Stomach (tissue), 9 donors: ENCODE results near the gene ABTB2. TPM values are rescaled to one million over a fixed set of nuclear protein-coding genes. Genes with fewer than 3 reads are reported as not detected.

Source experiments
- DNase-seq, 2 donors: peaks; one replicate each; pipeline versions ENCODE4 v3.0.0 to v3.0.0-alpha.2; 2013 to 2019
- H3K27ac ChIP-seq, 5 donors: fragments of 200-600 bp in 4 of 5; sonication (generic) in 4 of 5; one replicate each; pipeline ENCODE4 v1.5.1; 2013 to 2019; ENCODE audit warnings: mild to moderate bottlenecking in 1 of 5, moderate library complexity in 1 of 5
- H3K27me3 ChIP-seq, 3 donors: fragments of 200-600 bp; sonication (generic); one replicate each; pipeline ENCODE4 v1.5.1; 2017 to 2019; ENCODE audit warnings: mixed run types in 1 of 3
- H3K36me3 ChIP-seq, 4 donors: fragments of 200-600 bp; sonication (generic); 1 replicate in 3 of 4; 2 replicates in 1 of 4; pipeline ENCODE4 v1.5.1; 2016 to 2019
- H3K4me1 ChIP-seq, 4 donors: fragments of 200-600 bp; sonication (generic); one replicate each; pipeline ENCODE4 v1.5.1; 2016 to 2019
- H3K4me3 ChIP-seq, 4 donors: fragments of 200-600 bp; sonication (generic) in 3 of 4; one replicate each; pipeline ENCODE4 v1.5.1; 2016 to 2019; ENCODE audit warnings: mild to moderate bottlenecking in 1 of 4
- H3K9me3 ChIP-seq, 4 donors: fragments of 200-600 bp; sonication (generic); one replicate each; pipeline ENCODE4 v1.5.1; 2016 to 2019
- CTCF ChIP-seq, 7 experiments: fragments of 450-650 bp in 4 of 7; fragments of 200-600 bp in 3 of 7; sonication (generic) in 3 of 7; IDR thresholded peaks; one replicate each; pipeline ENCODE4 v1.5.1; 2016 to 2019; ENCODE audit warnings: antibody characterized with exemption in 7 of 7, control low read depth in 2 of 7, mild to moderate bottlenecking in 1 of 7
- EP300 ChIP-seq: sonication (generic); formaldehyde crosslinking; IDR thresholded peaks from one replicate; pipeline ENCODE4 v1.6.1; 2017; ENCODE audit warnings: antibody characterized with exemption
- POLR2A ChIP-seq, 4 donors: fragments of 450-650 bp; IDR thresholded peaks; one replicate each; pipeline ENCODE4 v1.6.1; 2016; ENCODE audit warnings: antibody characterized with exemption in 4 of 4, control low read depth in 2 of 4, mild to moderate bottlenecking in 1 of 4, moderate library complexity in 1 of 4
- POLR2AphosphoS5 ChIP-seq, 3 donors: sonication (generic); formaldehyde crosslinking; IDR thresholded peaks; one replicate each; pipeline ENCODE4 v1.6.1; 2016; ENCODE audit warnings: antibody characterized with exemption in 3 of 3
- WGBS, 5 donors: extraction: QIAGEN DNeasy Blood & Tissue Kit in 3 of 5; methylation state at CpG; one replicate each; pipeline versions ENCODE4 v1.1.5 to v1.1.7; 2013 to 2018; 5-methylcytosine and 5-hydroxymethylcytosine counted together
- intact Hi-C: fragments of 100-400 bp; cut with DNase I; formaldehyde crosslinking; loops from one replicate; pipeline ENCODE4 v1.15.1; 2023; ENCODE audit warnings: low total_unique reads
- polyA plus RNA-seq, 3 donors: library from polyadenylated mRNA; stranded (reverse); fragments of 200-250 nt; gene quantifications; one replicate each; pipeline ENCODE4 v1.2.3, GENCODE V29; 2013
- total RNA-seq, 5 donors: library from RNA; depleted of rRNA; stranded (reverse); fragments of >200 nt; gene quantifications; one replicate each; pipeline versions ENCODE4 v1.1.0 to v1.2.3, GENCODE V29; 2014 to 2016
- donor health status: healthy with polysubstance abuse.
- donor health status: Bipolar disorder and iron deficiency.
- donor health status: healthy.

The ABTB2 gene
- total and polyA plus RNA-seq, 8 donors: 0.58 to 12.7 (median 2.2) TPM

- no peaks in the 10 kb centered on the region for H3K9me3 ChIP-seq
- H3K27ac ChIP-seq: no peak overlapping the region
- TF ChIP-seq EP300 (no peak), CTCF (IDR thresholded peaks at IDR 0.05) (no peak), POLR2A (IDR thresholded peaks at IDR 0.05) (no peak), POLR2AphosphoS5 (IDR thresholded peaks at IDR 0.05) (no peak)
- DNase-seq: peak in 1 of 2 donors; percentile 47
- peaks cover 0 to 14% (median 3%) of the 10 kb centered on the region in 4 donors for H3K4me1 ChIP-seq
- H3K36me3 ChIP-seq: no peaks in the 10 kb centered on the region
- no peaks in the 10 kb centered on the region for H3K27me3 ChIP-seq
- no peak overlapping the region for H3K4me3 ChIP-seq
- 63 to 91% (median 72%) methylated on average over 4 to 6 of the region's 6 CpGs for WGBS, 5 donors
- intact Hi-C loops: no loop called here
Measured at GRCh38 chr11:34313099-34313517, 44.7 kb downstream of the ABTB2 start.

GRCh38 chr11:34311126-34311525, 46.7 kb downstream of the ABTB2 start:
- no peaks in the 10 kb centered on the region for H3K36me3 ChIP-seq
- no peaks in the 10 kb centered on the region for H3K9me3 ChIP-seq
- no peaks in the 10 kb centered on the region for H3K27me3 ChIP-seq
- H3K4me1 ChIP-seq: peaks cover 0 to 10% (median 3%) of the 10 kb centered on the region in 4 donors
- TF ChIP-seq CTCF (IDR thresholded peaks at IDR 0.05) (no peak), POLR2A (IDR thresholded peaks at IDR 0.05) (no peak), POLR2AphosphoS5 (IDR thresholded peaks at IDR 0.05) (no peak), EP300 (no peak)
- H3K27ac ChIP-seq: no peak overlapping the region
- intact Hi-C loops: no loop called here
- DNase-seq: no peak
- no peak overlapping the region for H3K4me3 ChIP-seq
- 61 to 86% (median 83%) methylated on average over 4 of the region's 4 CpGs for WGBS, 5 donors

- no peak for DNase-seq
- no peak overlapping the region for H3K4me3 ChIP-seq
- H3K4me1 ChIP-seq: peaks cover 0 to 10% (median 3%) of the 10 kb centered on the region in 4 donors
- intact Hi-C loops: no loop called here
- H3K27ac ChIP-seq: no peak overlapping the region
- WGBS, 5 donors: 77 to 85% (median 81%) methylated on average over 6 of the region's 6 CpGs
- no peaks in the 10 kb centered on the region for H3K36me3 ChIP-seq
- H3K27me3 ChIP-seq: no peaks in the 10 kb centered on the region
- H3K9me3 ChIP-seq: no peaks in the 10 kb centered on the region
- no peak for TF ChIP-seq CTCF (IDR thresholded peaks at IDR 0.05)
- TF ChIP-seq POLR2AphosphoS5 (IDR thresholded peaks at IDR 0.05): no peak
- TF ChIP-seq POLR2A (IDR thresholded peaks at IDR 0.05): no peak
- TF ChIP-seq EP300: no peak
Measured at GRCh38 chr11:34309965-34310364, 47.8 kb downstream of the ABTB2 start.

- H3K4me3 ChIP-seq: no peak overlapping the region
- H3K27me3 ChIP-seq: no peaks in the 10 kb centered on the region
- H3K9me3 ChIP-seq: no peaks in the 10 kb centered on the region
- H3K36me3 ChIP-seq: no peaks in the 10 kb centered on the region
- intact Hi-C loops: no loop called here
- 62 to 71% (median 64%) methylated on average over 8 of the region's 8 CpGs for WGBS, 5 donors
- peaks cover 0 to 10% (median 3%) of the 10 kb centered on the region in 4 donors for H3K4me1 ChIP-seq
- H3K27ac ChIP-seq: no peak overlapping the region
- no peak for DNase-seq
- TF ChIP-seq CTCF (IDR thresholded peaks at IDR 0.05): no peak
- no peak for TF ChIP-seq POLR2A (IDR thresholded peaks at IDR 0.05)
- no peak for TF ChIP-seq POLR2AphosphoS5 (IDR thresholded peaks at IDR 0.05)
- no peak for TF ChIP-seq EP300
Measured at GRCh38 chr11:34308913-34309585, 48.8 kb downstream of the ABTB2 start.
